Testis (tissue), 3 donors: ENCODE data around the gene CDH4. TPM values are rescaled to one million over a fixed set of nuclear protein-coding genes. Genes with fewer than 3 reads are reported as not detected.

ENCODE experiments used
- DNase-seq: peaks from one replicate; pipeline ENCODE4 v3.0.0-alpha.2; 2019
- H3K27ac ChIP-seq, 2 donors: fragments of 200-600 bp; sonication (generic); one replicate each; pipeline ENCODE4 v1.5.1; 2019
- H3K27me3 ChIP-seq: fragments of 200-600 bp; sonication (generic); one replicate; pipeline ENCODE4 v1.5.1; 2019
- H3K36me3 ChIP-seq: fragments of 200-600 bp; sonication (generic); one replicate; pipeline ENCODE4 v1.5.1; 2017; ENCODE audit warnings: low read depth; ENCODE audit errors: missing control alignments
- H3K4me1 ChIP-seq: fragments of 200-600 bp; sonication (generic); one replicate; pipeline ENCODE4 v1.5.1; 2019
- H3K4me3 ChIP-seq, 2 donors: fragments of 200-600 bp; sonication (generic); one replicate each; pipeline ENCODE4 v1.5.1; 2017 to 2019
- H3K9me3 ChIP-seq: fragments of 200-600 bp; sonication (generic); one replicate; pipeline ENCODE4 v1.5.1; 2017
- POLR2A ChIP-seq: fragments of 450-650 bp; IDR thresholded peaks from one replicate; pipeline ENCODE4 v1.6.1; 2017; ENCODE audit warnings: antibody characterized with exemption, mild to moderate bottlenecking, moderate library complexity
- WGBS, 2 donors: methylation state at CpG; one replicate each; pipeline ENCODE4 v1.1.5; 2018; 5-methylcytosine and 5-hydroxymethylcytosine counted together
- intact Hi-C: fragments of 100-400 bp; cut with DNase I; formaldehyde crosslinking; loops from one replicate; pipeline ENCODE4 v1.15.1; 2023; ENCODE audit warnings: low total_unique reads
- polyA plus RNA-seq: library from polyadenylated mRNA; stranded (reverse); fragments of 350-450 nt; fragmentation: Illumina TruSeq; extraction: RNeasy Lipid Tissue Mini Kit (QIAGEN cat#74804); gene quantifications from one replicate; pipeline ENCODE4 v1.2.3, GENCODE V29; 2014; ENCODE audit warnings: low read depth, low replicate concordance; ENCODE audit not compliant: insufficient read depth
- total RNA-seq, 2 donors: library from RNA; depleted of rRNA; stranded (reverse); fragments of >200 nt; gene quantifications; one replicate each; pipeline ENCODE4 v1.2.3, GENCODE V29; 2016
- TF ChIP-seq, protein P1 (sequence below), 3 experiments: fragments of 450-650 bp in 2 of 3; fragments of 200-600 bp in 1 of 3; sonication (generic) in 1 of 3; IDR thresholded peaks; one replicate each; pipeline ENCODE4 v1.5.1; 2016 to 2019; ENCODE audit warnings: antibody characterized with exemption in 3 of 3, mild to moderate bottlenecking in 2 of 3, moderate library complexity in 1 of 3

Gene CDH4
- total and polyA plus RNA-seq, 3 donors from 2014 or later = 1.4 to 3.3 (median 1.9) TPM

DNA sequence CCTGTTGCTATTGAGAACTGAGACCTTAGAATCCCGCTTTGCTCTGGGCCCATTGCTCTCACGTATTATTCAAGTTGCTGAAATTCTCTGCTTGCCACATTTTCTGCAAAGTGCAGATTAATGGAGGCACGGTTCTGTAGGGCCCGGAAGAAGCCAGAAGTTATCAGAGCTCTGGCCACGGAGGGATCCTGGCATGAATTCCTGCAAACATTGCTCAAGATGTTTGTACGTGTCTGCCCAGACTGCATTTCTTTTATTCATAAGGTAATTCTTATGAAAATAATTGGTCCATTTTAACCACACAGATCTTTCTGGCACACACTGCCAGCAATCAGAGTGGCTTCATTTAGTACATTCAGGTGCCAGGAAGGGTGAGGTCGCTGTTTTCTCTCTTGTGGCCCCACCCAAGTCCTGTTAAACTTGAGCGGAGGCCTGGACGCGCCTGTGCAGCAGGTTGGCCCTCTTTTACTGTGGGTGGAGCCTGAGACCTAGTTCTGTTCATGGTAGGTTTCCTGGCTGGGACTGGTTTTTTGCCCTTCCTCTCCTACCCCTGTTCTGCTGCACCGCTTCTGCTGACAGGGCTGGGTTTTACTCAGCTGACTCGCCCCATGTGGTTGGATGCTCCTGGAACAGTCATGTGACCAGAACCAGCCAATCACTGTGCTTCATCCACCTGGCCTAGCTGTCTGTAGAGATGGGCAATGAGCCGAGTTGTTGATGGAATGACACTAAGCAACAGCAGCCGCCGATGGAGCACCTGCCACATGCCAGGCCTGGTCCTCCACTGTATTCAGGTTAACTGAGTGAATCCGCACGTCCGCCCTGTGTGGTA, 230.2 kb downstream of the CDH4 start:
- no peaks in the 10 kb centered on the region for H3K36me3 ChIP-seq
- intact Hi-C loops = no loop called here
- H3K9me3 ChIP-seq = no peaks in the 10 kb centered on the region
- 59 to 72% methylated on average over 10 to 18 of the region's 18 CpGs for WGBS, 2 donors
- no peak for TF ChIP-seq POLR2A
- TF ChIP-seq, protein P1, sequence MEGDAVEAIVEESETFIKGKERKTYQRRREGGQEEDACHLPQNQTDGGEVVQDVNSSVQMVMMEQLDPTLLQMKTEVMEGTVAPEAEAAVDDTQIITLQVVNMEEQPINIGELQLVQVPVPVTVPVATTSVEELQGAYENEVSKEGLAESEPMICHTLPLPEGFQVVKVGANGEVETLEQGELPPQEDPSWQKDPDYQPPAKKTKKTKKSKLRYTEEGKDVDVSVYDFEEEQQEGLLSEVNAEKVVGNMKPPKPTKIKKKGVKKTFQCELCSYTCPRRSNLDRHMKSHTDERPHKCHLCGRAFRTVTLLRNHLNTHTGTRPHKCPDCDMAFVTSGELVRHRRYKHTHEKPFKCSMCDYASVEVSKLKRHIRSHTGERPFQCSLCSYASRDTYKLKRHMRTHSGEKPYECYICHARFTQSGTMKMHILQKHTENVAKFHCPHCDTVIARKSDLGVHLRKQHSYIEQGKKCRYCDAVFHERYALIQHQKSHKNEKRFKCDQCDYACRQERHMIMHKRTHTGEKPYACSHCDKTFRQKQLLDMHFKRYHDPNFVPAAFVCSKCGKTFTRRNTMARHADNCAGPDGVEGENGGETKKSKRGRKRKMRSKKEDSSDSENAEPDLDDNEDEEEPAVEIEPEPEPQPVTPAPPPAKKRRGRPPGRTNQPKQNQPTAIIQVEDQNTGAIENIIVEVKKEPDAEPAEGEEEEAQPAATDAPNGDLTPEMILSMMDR (IDR thresholded peaks at IDR 0.05) = no peak
- peak; percentile 79 for DNase-seq
- no peaks in the 10 kb centered on the region for H3K27me3 ChIP-seq
- no peak overlapping the region for H3K27ac ChIP-seq
- no peaks in the 10 kb centered on the region for H3K4me1 ChIP-seq
- no peak overlapping the region for H3K4me3 ChIP-seq

DNA sequence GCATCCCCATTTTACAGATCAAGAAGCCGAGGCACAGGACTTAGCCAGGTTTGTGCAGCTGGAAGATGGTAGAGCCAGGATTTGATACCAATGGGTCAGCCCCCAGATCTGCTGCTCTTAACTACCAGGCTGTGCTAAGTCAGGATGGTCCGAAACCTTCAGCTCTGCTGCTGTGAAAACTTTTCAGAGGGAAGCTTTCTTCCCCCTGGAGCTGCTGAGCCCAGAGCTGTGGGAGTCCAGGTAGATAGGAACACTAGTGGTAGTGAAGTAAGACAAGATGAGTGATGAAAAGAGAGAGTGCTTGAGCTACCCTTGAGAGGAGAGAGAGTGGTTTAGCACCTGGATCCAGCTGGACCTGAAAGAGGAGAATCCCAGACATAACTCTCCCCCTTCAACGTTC, 230.8 kb downstream of the CDH4 start:
- TF ChIP-seq POLR2A = no peak
- TF ChIP-seq, protein P1 (IDR thresholded peaks at IDR 0.05) = no peak
- Histone ChIP-seq H3K4me3 (no peak overlapping the region), H3K36me3 (no peaks in the 10 kb centered on the region), H3K4me1 (no peaks in the 10 kb centered on the region), H3K27me3 (no peaks in the 10 kb centered on the region), H3K27ac (no peak overlapping the region), H3K9me3 (no peaks in the 10 kb centered on the region)
- no peak for DNase-seq
- 72 to 91% methylated on average over 3 of the region's 3 CpGs for WGBS, 2 donors
- intact Hi-C loops = no loop called here

DNA sequence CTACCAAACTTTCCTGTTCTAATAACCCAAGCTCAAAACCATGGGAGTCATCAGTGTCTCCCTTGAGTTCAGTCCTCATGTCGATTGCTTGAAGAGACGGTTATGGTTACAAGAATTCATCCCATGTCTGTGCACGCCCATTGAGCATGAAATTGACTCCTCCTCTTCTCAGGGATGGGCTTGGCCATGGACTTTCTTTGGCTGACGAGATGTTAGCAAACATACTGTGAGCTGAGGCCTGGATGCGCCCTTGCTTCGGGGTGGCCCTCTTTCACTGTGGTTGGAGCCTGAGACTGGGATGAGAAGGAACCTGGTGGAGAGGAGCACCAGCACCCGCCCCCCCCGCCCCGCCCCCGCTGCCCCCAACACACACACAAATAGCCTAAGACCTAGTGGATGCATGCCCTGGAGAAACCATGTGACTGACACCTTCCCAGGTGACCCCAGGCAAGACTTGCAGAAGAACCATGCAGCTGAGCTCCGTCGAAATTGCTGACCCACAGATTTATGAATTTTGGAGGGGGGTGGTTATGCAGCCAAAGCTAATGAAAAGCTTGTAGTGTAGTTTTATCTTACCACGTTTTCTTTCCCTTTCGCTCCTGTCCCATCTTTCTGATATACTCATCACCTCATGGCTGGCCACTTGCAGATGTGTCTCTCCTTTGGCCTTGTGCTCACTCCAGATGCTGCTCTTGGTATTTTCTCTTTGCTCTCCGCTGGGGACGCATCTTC, 231.4 kb downstream of the CDH4 start:
- TF ChIP-seq POLR2A = no peak
- TF ChIP-seq, protein P1 (IDR thresholded peaks at IDR 0.05) = no peak
- intact Hi-C loops = no loop called here
- Histone ChIP-seq H3K27me3 (no peaks in the 10 kb centered on the region), H3K9me3 (no peaks in the 10 kb centered on the region), H3K27ac (no peak overlapping the region), H3K4me3 (no peak overlapping the region), H3K4me1 (no peaks in the 10 kb centered on the region), H3K36me3 (no peaks in the 10 kb centered on the region)
- 83 to 92% methylated on average over 8 to 16 of the region's 16 CpGs for WGBS, 2 donors
- no peak for DNase-seq

DNA sequence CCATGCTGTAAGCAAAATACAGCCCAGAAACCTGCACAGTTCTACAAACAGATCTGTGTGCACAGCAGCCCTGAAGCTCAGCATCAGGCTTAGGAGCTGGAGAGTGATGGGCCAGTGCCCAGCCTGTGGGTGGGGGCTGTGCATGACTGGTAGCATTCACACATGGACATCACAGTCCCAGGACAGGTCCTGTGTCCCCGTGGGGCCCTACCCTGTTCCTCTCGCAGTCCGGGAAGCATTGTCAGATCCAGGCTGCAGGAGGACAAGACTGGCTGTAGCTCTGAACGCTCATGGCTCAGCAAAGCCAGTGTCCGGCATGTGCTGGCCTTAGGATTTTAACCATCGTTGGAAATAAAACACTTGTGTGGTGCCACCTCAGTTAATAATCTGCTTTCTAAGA, 234.1 kb downstream of the CDH4 start:
- no peaks in the 10 kb centered on the region for H3K4me1 ChIP-seq
- H3K36me3 ChIP-seq = no peaks in the 10 kb centered on the region
- no peaks in the 10 kb centered on the region for H3K9me3 ChIP-seq
- H3K4me3 ChIP-seq = no peak overlapping the region
- H3K27ac ChIP-seq = no peak overlapping the region
- TF ChIP-seq, protein P1 (IDR thresholded peaks at IDR 0.05) = no peak
- TF ChIP-seq POLR2A = no peak
- 90 to 91% methylated on average over 2 to 6 of the region's 6 CpGs for whole genome bisulfite sequencing, 2 donors
- intact Hi-C loops = no loop called here
- H3K27me3 ChIP-seq = no peaks in the 10 kb centered on the region
- DNase-seq = no peak
